WI38 (cell line): ENCODE measurements around the gene RIOK2.

Experiments used
- H3K4me3 ChIP-seq: 2 replicates; pipeline ENCODE4 v1.5.1; 2011; ENCODE audit warnings: low read depth, mild to moderate bottlenecking, control low read depth, low read length
- TF ChIP-seq, protein P1 (sequence below): IDR thresholded peaks from 2 replicates; pipeline ENCODE4 v1.5.1; 2012; ENCODE audit warnings: low read depth, mild to moderate bottlenecking, control low read depth, low read length

RIOK2 gene

DNA sequence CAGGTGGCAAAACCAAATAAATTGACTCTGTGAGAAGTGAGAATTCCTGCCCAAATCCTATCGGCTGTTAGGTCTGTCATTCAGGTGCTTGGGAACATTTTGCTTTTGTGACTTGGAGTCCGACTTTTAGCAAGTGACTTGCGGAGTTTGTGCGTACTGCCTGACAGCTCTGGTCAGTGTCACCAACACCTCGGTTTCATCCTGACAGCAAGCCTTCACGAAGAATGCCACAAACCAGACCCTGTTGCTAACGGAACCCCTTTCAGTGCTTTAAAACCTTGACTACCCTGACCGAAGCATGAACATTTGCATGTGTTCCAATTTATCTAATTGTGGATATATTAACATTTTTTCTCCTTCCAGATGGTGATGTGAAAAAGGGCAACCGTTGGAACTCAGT lies 67.1 kb downstream of the RIOK2 start:
- TF ChIP-seq, protein P1, sequence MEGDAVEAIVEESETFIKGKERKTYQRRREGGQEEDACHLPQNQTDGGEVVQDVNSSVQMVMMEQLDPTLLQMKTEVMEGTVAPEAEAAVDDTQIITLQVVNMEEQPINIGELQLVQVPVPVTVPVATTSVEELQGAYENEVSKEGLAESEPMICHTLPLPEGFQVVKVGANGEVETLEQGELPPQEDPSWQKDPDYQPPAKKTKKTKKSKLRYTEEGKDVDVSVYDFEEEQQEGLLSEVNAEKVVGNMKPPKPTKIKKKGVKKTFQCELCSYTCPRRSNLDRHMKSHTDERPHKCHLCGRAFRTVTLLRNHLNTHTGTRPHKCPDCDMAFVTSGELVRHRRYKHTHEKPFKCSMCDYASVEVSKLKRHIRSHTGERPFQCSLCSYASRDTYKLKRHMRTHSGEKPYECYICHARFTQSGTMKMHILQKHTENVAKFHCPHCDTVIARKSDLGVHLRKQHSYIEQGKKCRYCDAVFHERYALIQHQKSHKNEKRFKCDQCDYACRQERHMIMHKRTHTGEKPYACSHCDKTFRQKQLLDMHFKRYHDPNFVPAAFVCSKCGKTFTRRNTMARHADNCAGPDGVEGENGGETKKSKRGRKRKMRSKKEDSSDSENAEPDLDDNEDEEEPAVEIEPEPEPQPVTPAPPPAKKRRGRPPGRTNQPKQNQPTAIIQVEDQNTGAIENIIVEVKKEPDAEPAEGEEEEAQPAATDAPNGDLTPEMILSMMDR, result no peak
- no peak overlapping the region for H3K4me3 ChIP-seq

DNA sequence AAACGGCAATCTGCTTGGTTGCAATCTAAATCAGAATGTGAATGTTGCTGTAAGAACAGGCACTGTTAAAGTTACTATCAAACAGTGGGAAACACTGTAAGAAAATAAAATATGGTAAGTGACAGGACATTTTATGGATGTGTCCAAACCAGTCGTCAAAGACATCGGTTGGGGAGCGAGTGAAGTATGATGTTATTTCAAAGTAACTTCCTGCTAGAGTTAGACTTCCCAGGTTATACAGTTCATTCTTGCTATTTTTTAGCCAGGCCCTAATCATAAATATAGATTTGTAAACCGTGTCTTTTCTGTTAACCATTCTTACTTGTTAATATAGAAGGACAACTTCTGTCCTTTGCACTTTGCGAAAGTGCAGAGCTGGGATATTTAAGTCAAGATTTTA lies 70.8 kb downstream of the RIOK2 start:
- TF ChIP-seq, protein P1, result no peak
- H3K4me3 ChIP-seq, result no peak overlapping the region

DNA sequence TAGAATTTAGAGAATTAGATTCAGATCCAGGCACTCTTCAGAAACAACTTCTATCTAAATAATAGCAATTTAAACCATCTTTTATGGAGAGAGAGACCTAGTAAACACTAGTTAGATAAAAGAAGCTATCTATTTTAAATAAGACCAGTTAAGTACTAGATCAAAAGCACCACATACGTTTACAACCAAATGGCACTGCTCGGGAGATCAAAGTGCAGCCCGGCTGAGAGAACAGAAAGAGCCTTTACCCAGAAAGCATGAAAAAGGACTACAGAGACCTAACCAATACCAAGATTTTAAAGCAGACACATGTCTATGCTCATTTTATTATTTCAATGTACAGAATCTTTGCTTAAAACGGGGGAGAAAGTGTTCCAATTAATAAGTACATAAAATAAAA lies 71.4 kb downstream of the RIOK2 start:
- TF ChIP-seq, protein P1, result no peak
- H3K4me3 ChIP-seq, result no peak overlapping the region

DNA sequence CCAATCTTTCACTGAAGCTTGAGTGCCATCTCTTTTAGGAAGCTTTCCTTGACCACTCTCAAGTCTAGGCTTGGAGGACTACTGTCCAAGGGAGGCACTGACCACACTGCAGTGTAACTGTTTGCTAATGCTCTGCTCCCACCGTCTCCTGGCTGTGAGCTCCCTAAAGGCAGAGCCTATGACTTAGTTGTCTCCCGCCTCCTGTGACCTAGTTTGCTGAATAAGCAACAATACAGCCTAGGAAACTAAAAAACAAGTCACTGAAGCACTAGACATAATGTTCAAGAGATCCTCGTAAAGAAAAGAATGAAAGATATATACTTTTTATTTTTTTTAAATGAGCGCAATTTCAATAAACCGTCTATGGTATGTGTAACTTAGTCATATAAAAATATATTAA lies 72.0 kb downstream of the RIOK2 start:
- no peak overlapping the region for H3K4me3 ChIP-seq
- TF ChIP-seq, protein P1, result no peak
